ENCODE measurements around the gene SPNS2.

DNA sequence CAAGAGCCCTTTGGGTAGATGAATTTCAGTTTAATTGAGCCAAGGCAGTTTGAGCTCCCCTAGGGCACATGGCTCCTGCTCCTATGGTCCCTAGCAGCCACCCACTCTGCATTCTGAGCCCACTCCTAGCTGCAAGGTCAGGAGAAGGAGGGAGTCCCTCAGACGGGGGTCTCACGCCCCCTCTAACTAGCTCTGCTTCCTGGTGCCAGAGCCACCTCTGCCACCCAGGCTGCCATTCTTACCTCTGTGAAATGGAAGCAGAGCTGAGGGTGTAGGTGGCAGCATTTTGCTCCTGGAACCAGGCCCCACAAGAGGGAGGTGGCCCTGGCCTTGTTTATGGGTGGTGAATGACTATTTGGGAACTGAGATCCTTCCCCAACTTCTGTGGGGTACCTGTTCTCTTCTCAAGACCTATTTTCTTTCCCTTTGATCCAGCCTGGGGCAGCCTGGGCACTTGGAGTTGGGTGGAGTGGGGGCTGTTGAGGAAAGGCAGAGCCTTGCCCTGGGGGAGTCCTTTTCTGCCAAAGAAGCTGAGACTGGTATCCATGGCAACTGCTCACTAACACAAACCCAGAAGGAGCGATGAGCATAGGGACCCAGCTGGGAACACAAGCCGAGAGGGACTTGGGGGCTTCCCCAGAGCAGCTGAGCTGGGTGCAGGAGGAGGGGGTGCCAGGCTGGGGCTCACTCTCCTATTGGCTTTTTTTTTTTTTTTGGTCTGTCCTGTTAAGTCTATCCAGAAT lies 4.8 kb downstream of the SPNS2 start:
- TF ChIP-seq CTCF (IDR thresholded peaks at IDR 0.05) (no peak), POLR2A (IDR thresholded peaks at IDR 0.05) (no peak), EP300 (IDR thresholded peaks at IDR 0.05; ENCODE audit: low read depth) (no peak), POLR2AphosphoS5 (IDR thresholded peaks at IDR 0.05) (no peak)
